ENCODE results near the gene LMX1A. TPM values are rescaled to one million over a fixed set of nuclear protein-coding genes. Genes with fewer than 3 reads are reported as not detected.

The LMX1A gene
- total and polyA plus RNA-seq, 2 experiments from 2014 or later = not detected

GRCh38 chr1:165395478-165395877 is 39.0 kb upstream of the LMX1A start (continued):
- no peak for TF ChIP-seq ZNF462 (CRISPR knock-in tag; IDR thresholded peaks at IDR 0.05)

- H4K20me1 ChIP-seq (replicated peaks; ENCODE audit: insufficient read depth) = no peaks in the 10 kb centered on the region
- H3K4me3 ChIP-seq = peak overlapping the region; percentile 49
- Mint-ChIP-seq H3K27ac (no peak overlapping the region), H3K4me3 (peak overlapping the region; percentile 61), H3K4me1 (peaks cover 4% of the 10 kb centered on the region), H3K27me3 (ENCODE audit: insufficient read depth, low read depth, poor library complexity) (peaks cover 6% of the 10 kb centered on the region), H3K9me3 (no peaks in the 10 kb centered on the region), H3K36me3 (ENCODE audit: low read depth) (no peaks in the 10 kb centered on the region)
- peak overlapping the region; percentile 91 for H2AFZ ChIP-seq
- ATAC-seq (peak; percentile 99), DNase-seq (ENCODE audit: low spot score) (peak; percentile 89)
- H3K4me1 ChIP-seq (ENCODE audit: insufficient read depth) = 0 out of 2 replicates have a peak, but pooled peaks cover 3% of the 10 kb centered on the region
- no peaks in the 10 kb centered on the region for H3K27me3 ChIP-seq (ENCODE audit: insufficient read depth)
- H3K36me3 ChIP-seq (ENCODE audit: insufficient read depth) = no peaks in the 10 kb centered on the region
- H3K4me2 ChIP-seq = peak overlapping the region; percentile 75
- H3K27ac ChIP-seq (ENCODE audit: low read depth) = no peak overlapping the region
- H3F3A ChIP-seq (replicated peaks; ENCODE audit: low read depth) = no peaks in the 10 kb centered on the region
- H3K9me2 ChIP-seq (ENCODE audit: insufficient read depth) = no peaks in the 10 kb centered on the region
- H3K79me2 ChIP-seq (replicated peaks; ENCODE audit: insufficient read depth) = no peaks in the 10 kb centered on the region
- peak; percentile 94 to 95 for TF ChIP-seq CTCF (conservative IDR thresholded peaks at IDR 0.05; ENCODE audit: low read depth in 2 of 2)
- TF ChIP-seq REST (IDR thresholded peaks at IDR 0.05; ENCODE audit: unreplicated experiment) = no peak
Measured at GRCh38 chr1:165392634-165393571, 36.4 kb upstream of the LMX1A start.

All from GM23338 (cell line).